HepG2 (cell line): Measurements from ENCODE around the gene KLRF1. TPM values are rescaled to one million over a fixed set of nuclear protein-coding genes. Genes with fewer than 3 reads are reported as not detected.

Experiments used
- ATAC-seq: fragments of 200-7000 bp; cut with Tn5 transposase; 3 replicates; pipeline ENCODE4 v1.9.1; 2020; ENCODE audit warnings: mild to moderate bottlenecking, moderate library complexity
- BruUV-seq: library from RNA; stranded (reverse); fragments of 400-500 nt; replicated peaks from 2 replicates; lab custom pipeline; 2021; lab: Mats Ljungman, UMichigan
- CTCF ChIA-PET: fragments of 300-600 bp; formaldehyde crosslinking; extraction: SDS; loops from one replicate; lab custom pipeline; 2021; ENCODE audit warnings: low total read pairs, inconsistent platforms, low intra/inter-chr PET ratio; lab: Yijun Ruan, JAX
- POLR2A ChIA-PET: fragments of 350-600 bp; sonication (Branson Sonifier 250); formaldehyde crosslinking; loops from one replicate; lab custom pipeline; 2020; ENCODE audit warnings: antibody characterized with exemption, inconsistent platforms; lab: Yijun Ruan, JAX
- DNase-seq: peaks from one replicate; pipeline ENCODE4 v3.0.0-alpha.2; 2015; ENCODE audit warnings: low spot score
- FAIRE-seq: peaks from 3 replicates; lab custom pipeline; 2011; peaks lifted over from hg19 to GRCh38; lab: Jason Lieb, UNC
- H2AFZ ChIP-seq: one replicate; pipeline ENCODE4 v1.6.1; 2011; ENCODE audit warnings: low read length, inconsistent platforms
- H3K27ac ChIP-seq: fragments of 300-600 bp; 3 replicates; pipeline ENCODE4 v1.8.0; 2011; ENCODE audit warnings: mixed run types, mild to moderate bottlenecking, mixed read lengths, low read length, inconsistent platforms; ENCODE audit not compliant: insufficient read depth; ENCODE audit errors: extremely low read length
- H3K27me3 ChIP-seq, 2 experiments: fragments of 200-600 bp in 1 of 2; 2 replicates in 1 of 2; 3 replicates in 1 of 2; pipeline versions ENCODE4 v1.6.0 to v1.8.0; 2011; ENCODE audit warnings: low read length in 2 of 2, mild to moderate bottlenecking in 2 of 2, moderate library complexity in 2 of 2, inconsistent platforms in 1 of 2; ENCODE audit not compliant: insufficient read depth in 2 of 2, control insufficient read depth in 1 of 2
- H3K36me3 ChIP-seq, 2 experiments: fragments of 200-600 bp in 1 of 2; replicated peaks in 1 of 2; 2 replicates in 1 of 2; 3 replicates in 1 of 2; pipeline versions ENCODE4 v1.5.1 to v1.8.0; 2011; ENCODE audit warnings: low read length in 2 of 2, inconsistent platforms in 1 of 2; ENCODE audit not compliant: insufficient read depth in 2 of 2, control insufficient read depth in 1 of 2
- H3K4me1 ChIP-seq: 2 replicates; pipeline ENCODE4 v1.5.1; 2012; ENCODE audit warnings: low read length, inconsistent platforms; ENCODE audit not compliant: insufficient read depth
- H3K4me2 ChIP-seq: 2 replicates; pipeline ENCODE4 v1.6.0; 2011; ENCODE audit warnings: low read depth, low read length, inconsistent platforms
- H3K4me3 ChIP-seq, 3 experiments: fragments of 200-600 bp in 1 of 3; sonication (generic), shearing (Covaris generic) in 1 of 3; replicated peaks in 1 of 3; 2 replicates each; pipeline ENCODE4 v1.5.1; 2011 to 2016; ENCODE audit warnings: low read length in 3 of 3, inconsistent platforms in 2 of 3, low read depth in 2 of 3, mild to moderate bottlenecking in 2 of 3, control low read depth in 1 of 3, mixed read lengths in 1 of 3; ENCODE audit not compliant: insufficient read depth in 1 of 3
- H3K79me2 ChIP-seq: one replicate; pipeline ENCODE4 v1.6.1; 2011; ENCODE audit warnings: low read length, inconsistent platforms; ENCODE audit not compliant: insufficient read depth
- H3K9ac ChIP-seq: 2 replicates; pipeline ENCODE4 v1.6.0; 2011; ENCODE audit warnings: mild to moderate bottlenecking, low read depth, low read length, inconsistent platforms; ENCODE audit not compliant: insufficient read depth
- H3K9me3 ChIP-seq: 2 replicates; pipeline ENCODE4 v1.5.1; 2012; ENCODE audit warnings: mild to moderate bottlenecking, low read length
- H4K20me1 ChIP-seq: 2 replicates; pipeline ENCODE4 v1.6.0; 2011; ENCODE audit warnings: inconsistent platforms, mild to moderate bottlenecking, low read length, moderate library complexity; ENCODE audit not compliant: insufficient read depth
- FIP1L1 ChIP-seq: fragments of 200-400 bp; formaldehyde crosslinking; IDR thresholded peaks from 2 replicates; pipeline ENCODE4 v1.6.1; 2018; ENCODE audit warnings: low read depth, mild to moderate bottlenecking, low read length, moderate library complexity, borderline replicate concordance; ENCODE audit not compliant: insufficient read depth
- HNF4A ChIP-seq: sonication (generic); formaldehyde crosslinking; IDR thresholded peaks from 2 replicates; pipeline ENCODE4 v1.4.0; 2020; ENCODE audit warnings: missing genetic modification reagents
- HNRNPLL ChIP-seq: fragments of 200-400 bp; formaldehyde crosslinking; IDR thresholded peaks from 2 replicates; pipeline ENCODE4 v1.6.1; 2017; ENCODE audit warnings: mild to moderate bottlenecking, low read depth, low read length; ENCODE audit not compliant: poor library complexity, severe bottlenecking
- KDM3A ChIP-seq: IDR thresholded peaks from 2 replicates; pipeline ENCODE4 v1.6.1; 2018; ENCODE audit warnings: low read depth, missing compliant biosample characterization
- RBM39 ChIP-seq: fragments of 200-400 bp; formaldehyde crosslinking; IDR thresholded peaks from one replicate; pipeline ENCODE4 v1.6.1; 2018; ENCODE audit warnings: antibody characterized with exemption, mild to moderate bottlenecking, low read depth, low read length; ENCODE audit not compliant: poor library complexity, severe bottlenecking
- WIZ ChIP-seq: sonication (generic); formaldehyde crosslinking; IDR thresholded peaks from 2 replicates; pipeline ENCODE4 v1.5.1; 2020; ENCODE audit warnings: mild to moderate bottlenecking, missing genetic modification reagents
- ZNF207 ChIP-seq: fragments of 450-650 bp; IDR thresholded peaks from 2 replicates; pipeline ENCODE4 v1.6.1; 2016; ENCODE audit warnings: antibody characterized with exemption, borderline replicate concordance
- ZNF350 ChIP-seq: sonication (generic); formaldehyde crosslinking; IDR thresholded peaks from 2 replicates; pipeline ENCODE4 v1.4.0; 2020; ENCODE audit warnings: mild to moderate bottlenecking, low read depth, missing genetic modification reagents, borderline replicate concordance
- ZNF605 ChIP-seq: sonication (generic); formaldehyde crosslinking; IDR thresholded peaks from 2 replicates; pipeline ENCODE4 v1.8.0; 2022; ENCODE audit warnings: mild to moderate bottlenecking, missing genetic modification reagents
- ZNF670 ChIP-seq: sonication (generic); formaldehyde crosslinking; IDR thresholded peaks from 2 replicates; pipeline ENCODE4 v1.8.0; 2022; ENCODE audit warnings: mild to moderate bottlenecking, missing genetic modification reagents, borderline replicate concordance
- WGBS: methylation state at CpG from one replicate; pipeline ENCODE4 v1.1.6; 2017; ENCODE audit warnings: low lambda C conversion rate; 5-methylcytosine and 5-hydroxymethylcytosine counted together
- in situ Hi-C: cut with HindIII; loops from 2 replicates; pipeline ENCODE4 v1.10.0; 2017; ENCODE audit warnings: low pct_unique_long_range_greater_than_20kb; ENCODE audit not compliant: extremely low pct_ligation_motif_present
- intact Hi-C: fragments of 100-400 bp; cut with micrococcal nuclease; formaldehyde crosslinking; loops from one replicate; pipeline ENCODE4 v1.10.0; 2022; ENCODE audit not compliant: unreplicated experiment
- polyA plus RNA-seq, 8 experiments: library from polyadenylated mRNA; depleted of rRNA in 3 of 8; stranded (reverse) in 7 of 8; unstranded in 1 of 8; fragments of >200 nt; fragmentation: Illumina TruSeq in 4 of 8; extraction: Trizol in 4 of 8; gene quantifications; 2 replicates each; pipeline versions ENCODE4 v1.2.1 to v1.2.3, GENCODE V29; 2011 to 2016; ENCODE audit warnings: low read depth in 4 of 8, missing spikeins in 1 of 8, mixed read lengths in 1 of 8; ENCODE audit not compliant: insufficient read depth in 1 of 8
- total RNA-seq, 5 experiments: library from RNA; depleted of rRNA; stranded (reverse); fragments of >200 nt; fragmentation: Illumina TruSeq; extraction: Trizol; gene quantifications; 2 replicates each; pipeline ENCODE4 v1.2.3, GENCODE V29; 2016; ENCODE audit warnings: low read depth in 1 of 5
- TF ChIP-seq, protein P1 (sequence below): IDR thresholded peaks from 2 replicates; pipeline ENCODE4 v1.6.1; 2016; ENCODE audit warnings: missing genetic modification reagents, missing compliant biosample characterization
- TF ChIP-seq, protein P2 (sequence below): sonication (generic); formaldehyde crosslinking; IDR thresholded peaks from 2 replicates; pipeline ENCODE4 v1.8.0; 2022; ENCODE audit warnings: missing genetic modification reagents, mild to moderate bottlenecking, moderate library complexity, borderline replicate concordance
- TF ChIP-seq, protein P3 (sequence below): sonication (generic); formaldehyde crosslinking; IDR thresholded peaks from 2 replicates; pipeline ENCODE4 v1.5.1; 2020; ENCODE audit warnings: mild to moderate bottlenecking, missing genetic modification reagents, borderline replicate concordance
- TF ChIP-seq, protein P4 (sequence below): sonication (generic); formaldehyde crosslinking; IDR thresholded peaks from 2 replicates; pipeline ENCODE4 v1.8.0; 2022; ENCODE audit warnings: mild to moderate bottlenecking, missing genetic modification reagents, moderate library complexity

KLRF1 gene
- total and polyA plus RNA-seq, 2 of the 13 experiments (the other 11 are each of a cell fraction or from before 2014, with no cell fraction given), result not detected

DNA sequence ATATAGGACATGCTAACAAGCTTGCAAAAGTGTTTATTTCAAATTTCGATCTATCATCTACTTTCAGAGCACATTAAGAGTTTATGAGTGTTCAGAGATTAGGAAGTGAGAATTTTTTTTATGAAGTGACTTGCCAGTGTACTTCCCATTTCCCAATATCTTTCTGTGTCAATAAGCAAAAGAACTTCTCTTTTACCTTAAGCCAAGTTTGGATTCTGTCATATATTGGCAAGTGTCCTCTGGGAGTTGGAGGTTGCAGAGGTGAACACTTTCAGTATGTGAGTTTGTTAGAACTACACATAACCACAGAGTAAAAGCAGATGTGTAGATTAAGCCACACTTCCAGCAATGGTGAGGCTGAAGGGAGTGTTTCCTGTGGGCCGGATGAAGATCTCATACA is 16.6 kb upstream of the KLRF1 start:
- Histone ChIP-seq H2AFZ (no peak overlapping the region), H3K27ac (no peak overlapping the region), H3K4me3 (no peak overlapping the region), H3K27me3 (peaks cover 0 to 37% of the 10 kb centered on the region in 2 experiments; a peak in 3 of 5 replicates), H3K4me2 (no peak overlapping the region), H3K9ac (no peak overlapping the region), H3K4me1 (no peaks in the 10 kb centered on the region), H3K79me2 (no peaks in the 10 kb centered on the region), H3K9me3 (no peaks in the 10 kb centered on the region), H4K20me1 (no peaks in the 10 kb centered on the region), H3K36me3 (no peaks in the 10 kb centered on the region)
- ATAC-seq (no peak), DNase-seq (no peak), FAIRE-seq (no peak)
- in situ Hi-C loops, result no loop called here
- WGBS, result 22% methylated on average over 2 of the region's 2 CpGs
- intact Hi-C loops, result loop anchor here (5.0 kb wide), 1 partner anchor 332 kb away; no protein-coding TSS in a partner anchor
- CTCF ChIA-PET, result no interaction called here
- POLR2A ChIA-PET, result no interaction called here
- BruUV-seq, result no TSS peak
- TF ChIP-seq, protein P1, sequence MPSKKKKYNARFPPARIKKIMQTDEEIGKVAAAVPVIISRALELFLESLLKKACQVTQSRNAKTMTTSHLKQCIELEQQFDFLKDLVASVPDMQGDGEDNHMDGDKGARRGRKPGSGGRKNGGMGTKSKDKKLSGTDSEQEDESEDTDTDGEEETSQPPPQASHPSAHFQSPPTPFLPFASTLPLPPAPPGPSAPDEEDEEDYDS (CRISPR knock-in tag), result no peak
- TF ChIP-seq FIP1L1 (no peak), ZNF670 (no peak), WIZ (CRISPR knock-in tag) (no peak), RBM39 (no peak), KDM3A (CRISPR knock-in tag) (no peak), HNRNPLL (no peak), ZNF605 (CRISPR knock-in tag) (no peak), ZNF207 (no peak), HNF4A (CRISPR knock-in tag) (no peak), ZNF350 (CRISPR knock-in tag) (no peak)
- TF ChIP-seq, protein P2, sequence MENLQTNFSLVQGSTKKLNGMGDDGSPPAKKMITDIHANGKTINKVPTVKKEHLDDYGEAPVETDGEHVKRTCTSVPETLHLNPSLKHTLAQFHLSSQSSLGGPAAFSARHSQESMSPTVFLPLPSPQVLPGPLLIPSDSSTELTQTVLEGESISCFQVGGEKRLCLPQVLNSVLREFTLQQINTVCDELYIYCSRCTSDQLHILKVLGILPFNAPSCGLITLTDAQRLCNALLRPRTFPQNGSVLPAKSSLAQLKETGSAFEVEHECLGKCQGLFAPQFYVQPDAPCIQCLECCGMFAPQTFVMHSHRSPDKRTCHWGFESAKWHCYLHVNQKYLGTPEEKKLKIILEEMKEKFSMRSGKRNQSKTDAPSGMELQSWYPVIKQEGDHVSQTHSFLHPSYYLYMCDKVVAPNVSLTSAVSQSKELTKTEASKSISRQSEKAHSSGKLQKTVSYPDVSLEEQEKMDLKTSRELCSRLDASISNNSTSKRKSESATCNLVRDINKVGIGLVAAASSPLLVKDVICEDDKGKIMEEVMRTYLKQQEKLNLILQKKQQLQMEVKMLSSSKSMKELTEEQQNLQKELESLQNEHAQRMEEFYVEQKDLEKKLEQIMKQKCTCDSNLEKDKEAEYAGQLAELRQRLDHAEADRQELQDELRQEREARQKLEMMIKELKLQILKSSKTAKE (CRISPR knock-in tag), result no peak
- TF ChIP-seq, protein P3, sequence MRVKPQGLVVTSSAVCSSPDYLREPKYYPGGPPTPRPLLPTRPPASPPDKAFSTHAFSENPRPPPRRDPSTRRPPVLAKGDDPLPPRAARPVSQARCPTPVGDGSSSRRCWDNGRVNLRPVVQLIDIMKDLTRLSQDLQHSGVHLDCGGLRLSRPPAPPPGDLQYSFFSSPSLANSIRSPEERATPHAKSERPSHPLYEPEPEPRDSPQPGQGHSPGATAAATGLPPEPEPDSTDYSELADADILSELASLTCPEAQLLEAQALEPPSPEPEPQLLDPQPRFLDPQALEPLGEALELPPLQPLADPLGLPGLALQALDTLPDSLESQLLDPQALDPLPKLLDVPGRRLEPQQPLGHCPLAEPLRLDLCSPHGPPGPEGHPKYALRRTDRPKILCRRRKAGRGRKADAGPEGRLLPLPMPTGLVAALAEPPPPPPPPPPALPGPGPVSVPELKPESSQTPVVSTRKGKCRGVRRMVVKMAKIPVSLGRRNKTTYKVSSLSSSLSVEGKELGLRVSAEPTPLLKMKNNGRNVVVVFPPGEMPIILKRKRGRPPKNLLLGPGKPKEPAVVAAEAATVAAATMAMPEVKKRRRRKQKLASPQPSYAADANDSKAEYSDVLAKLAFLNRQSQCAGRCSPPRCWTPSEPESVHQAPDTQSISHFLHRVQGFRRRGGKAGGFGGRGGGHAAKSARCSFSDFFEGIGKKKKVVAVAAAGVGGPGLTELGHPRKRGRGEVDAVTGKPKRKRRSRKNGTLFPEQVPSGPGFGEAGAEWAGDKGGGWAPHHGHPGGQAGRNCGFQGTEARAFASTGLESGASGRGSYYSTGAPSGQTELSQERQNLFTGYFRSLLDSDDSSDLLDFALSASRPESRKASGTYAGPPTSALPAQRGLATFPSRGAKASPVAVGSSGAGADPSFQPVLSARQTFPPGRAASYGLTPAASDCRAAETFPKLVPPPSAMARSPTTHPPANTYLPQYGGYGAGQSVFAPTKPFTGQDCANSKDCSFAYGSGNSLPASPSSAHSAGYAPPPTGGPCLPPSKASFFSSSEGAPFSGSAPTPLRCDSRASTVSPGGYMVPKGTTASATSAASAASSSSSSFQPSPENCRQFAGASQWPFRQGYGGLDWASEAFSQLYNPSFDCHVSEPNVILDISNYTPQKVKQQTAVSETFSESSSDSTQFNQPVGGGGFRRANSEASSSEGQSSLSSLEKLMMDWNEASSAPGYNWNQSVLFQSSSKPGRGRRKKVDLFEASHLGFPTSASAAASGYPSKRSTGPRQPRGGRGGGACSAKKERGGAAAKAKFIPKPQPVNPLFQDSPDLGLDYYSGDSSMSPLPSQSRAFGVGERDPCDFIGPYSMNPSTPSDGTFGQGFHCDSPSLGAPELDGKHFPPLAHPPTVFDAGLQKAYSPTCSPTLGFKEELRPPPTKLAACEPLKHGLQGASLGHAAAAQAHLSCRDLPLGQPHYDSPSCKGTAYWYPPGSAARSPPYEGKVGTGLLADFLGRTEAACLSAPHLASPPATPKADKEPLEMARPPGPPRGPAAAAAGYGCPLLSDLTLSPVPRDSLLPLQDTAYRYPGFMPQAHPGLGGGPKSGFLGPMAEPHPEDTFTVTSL (CRISPR knock-in tag), result no peak
- TF ChIP-seq, protein P4, sequence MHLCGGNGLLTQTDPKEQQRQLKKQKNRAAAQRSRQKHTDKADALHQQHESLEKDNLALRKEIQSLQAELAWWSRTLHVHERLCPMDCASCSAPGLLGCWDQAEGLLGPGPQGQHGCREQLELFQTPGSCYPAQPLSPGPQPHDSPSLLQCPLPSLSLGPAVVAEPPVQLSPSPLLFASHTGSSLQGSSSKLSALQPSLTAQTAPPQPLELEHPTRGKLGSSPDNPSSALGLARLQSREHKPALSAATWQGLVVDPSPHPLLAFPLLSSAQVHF, result no peak
